Lower leg skin (tissue), 3 donors: ENCODE data around the gene XRCC4.

Experiments used
- CTCF ChIP-seq, 3 donors: fragments of 450-650 bp; IDR thresholded peaks; one replicate each; pipeline ENCODE4 v1.5.1; 2016; ENCODE audit warnings: antibody characterized with exemption in 3 of 3, mild to moderate bottlenecking in 3 of 3, moderate library complexity in 2 of 3
- POLR2A ChIP-seq, 2 donors: fragments of 450-650 bp; IDR thresholded peaks; one replicate each; pipeline ENCODE4 v1.6.1; 2016 to 2017; ENCODE audit warnings: antibody characterized with exemption in 2 of 2, mild to moderate bottlenecking in 1 of 2, moderate library complexity in 1 of 2

GRCh38 chr5:83172655-83173054 is 95.3 kb downstream of the XRCC4 start:
- TF ChIP-seq CTCF (IDR thresholded peaks at IDR 0.05) (no peak), POLR2A (IDR thresholded peaks at IDR 0.05) (no peak)
